Stimulated activated CD4-positive, alpha-beta T cell treated with anti-CD3 and anti-CD28 coated beads, TNF-alpha, amount 100 ng/mL, for 48 hours (primary cell): ENCODE measurements around the gene TBXT.

Experiments used
- DNase-seq, 3 donors: peaks; one replicate each; pipeline ENCODE4 v3.0.0-alpha.2; 2020; ENCODE audit warnings: low read depth in 3 of 3

The TBXT gene

GRCh38 chr6:166112580-166112979 is 55.1 kb downstream of the TBXT start:
- DNase-seq, result no peak

GRCh38 chr6:166109608-166110007 is 58.0 kb downstream of the TBXT start:
- DNase-seq, result no peak
